Measurements from ENCODE around the gene ARPC1A. TPM values are rescaled to one million over a fixed set of nuclear protein-coding genes. Genes with fewer than 3 reads are reported as not detected.
"Not testable (repeated sequence)": the region's sequence is repeated elsewhere in the genome, so short reads cannot be mapped to it uniquely, and the experiment has no call there.

Gene ARPC1A
- total and polyA plus RNA-seq, 8 donors = 92.7 to 158 (median 107) TPM

DNA sequence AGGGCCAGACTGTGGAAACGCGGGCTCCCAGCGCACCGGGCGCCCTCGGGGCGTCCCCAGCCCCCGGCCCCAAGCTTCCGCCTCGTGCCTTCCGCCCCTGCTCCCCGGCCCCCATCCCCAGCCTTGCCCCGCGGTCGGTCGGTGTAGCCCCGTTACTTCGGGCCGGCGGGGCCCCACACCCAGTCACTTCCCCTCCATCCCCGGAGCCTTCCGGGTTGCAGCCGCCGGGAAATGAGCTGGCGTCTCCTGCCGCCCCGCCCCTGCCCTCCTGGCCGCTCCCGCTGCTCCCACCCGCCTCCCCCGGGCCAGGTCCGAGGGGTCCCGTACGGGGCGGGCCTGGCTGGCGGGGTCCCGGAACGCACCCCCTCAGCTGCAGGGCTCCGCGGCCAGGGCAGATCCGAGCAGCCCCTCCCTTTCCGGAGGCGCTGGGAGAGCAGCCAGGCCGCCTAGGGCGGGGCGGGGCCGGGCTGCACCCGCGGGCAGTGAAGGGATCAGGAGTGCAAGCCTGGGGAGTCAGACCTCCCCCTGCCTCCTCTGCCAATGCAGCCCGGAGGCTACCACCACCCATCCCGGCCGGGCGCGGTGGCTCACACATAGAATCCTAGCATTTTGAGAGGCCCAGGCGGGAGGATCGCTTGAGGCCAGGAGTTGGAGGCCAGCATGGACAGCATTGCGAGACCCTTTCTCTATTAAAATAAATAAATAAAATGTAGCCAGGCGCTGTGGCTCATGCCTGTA, 49.5 kb downstream of the ARPC1A start:
- TF ChIP-seq, protein P1, sequence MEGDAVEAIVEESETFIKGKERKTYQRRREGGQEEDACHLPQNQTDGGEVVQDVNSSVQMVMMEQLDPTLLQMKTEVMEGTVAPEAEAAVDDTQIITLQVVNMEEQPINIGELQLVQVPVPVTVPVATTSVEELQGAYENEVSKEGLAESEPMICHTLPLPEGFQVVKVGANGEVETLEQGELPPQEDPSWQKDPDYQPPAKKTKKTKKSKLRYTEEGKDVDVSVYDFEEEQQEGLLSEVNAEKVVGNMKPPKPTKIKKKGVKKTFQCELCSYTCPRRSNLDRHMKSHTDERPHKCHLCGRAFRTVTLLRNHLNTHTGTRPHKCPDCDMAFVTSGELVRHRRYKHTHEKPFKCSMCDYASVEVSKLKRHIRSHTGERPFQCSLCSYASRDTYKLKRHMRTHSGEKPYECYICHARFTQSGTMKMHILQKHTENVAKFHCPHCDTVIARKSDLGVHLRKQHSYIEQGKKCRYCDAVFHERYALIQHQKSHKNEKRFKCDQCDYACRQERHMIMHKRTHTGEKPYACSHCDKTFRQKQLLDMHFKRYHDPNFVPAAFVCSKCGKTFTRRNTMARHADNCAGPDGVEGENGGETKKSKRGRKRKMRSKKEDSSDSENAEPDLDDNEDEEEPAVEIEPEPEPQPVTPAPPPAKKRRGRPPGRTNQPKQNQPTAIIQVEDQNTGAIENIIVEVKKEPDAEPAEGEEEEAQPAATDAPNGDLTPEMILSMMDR (IDR thresholded peaks at IDR 0.05) = no peak
- ATAC-seq = peak; percentile 71
- Histone ChIP-seq H3K4me3 (peak overlapping the region; percentile 96 to 97), H3K27ac (peak overlapping the region; percentile 89 to 97), H3K9me3 (no peaks in the 10 kb centered on the region), H3K4me1 (peaks cover 37 to 72% of the 10 kb centered on the region in 2 donors), H3K27me3 (no peaks in the 10 kb centered on the region), H3K36me3 (peaks cover 0 to 24% of the 10 kb centered on the region in 2 donors)
- intact Hi-C loops (cut with DNase I) = no loop called here
- DNase-seq = peak; percentile 52 to 97 (median 72)

DNA sequence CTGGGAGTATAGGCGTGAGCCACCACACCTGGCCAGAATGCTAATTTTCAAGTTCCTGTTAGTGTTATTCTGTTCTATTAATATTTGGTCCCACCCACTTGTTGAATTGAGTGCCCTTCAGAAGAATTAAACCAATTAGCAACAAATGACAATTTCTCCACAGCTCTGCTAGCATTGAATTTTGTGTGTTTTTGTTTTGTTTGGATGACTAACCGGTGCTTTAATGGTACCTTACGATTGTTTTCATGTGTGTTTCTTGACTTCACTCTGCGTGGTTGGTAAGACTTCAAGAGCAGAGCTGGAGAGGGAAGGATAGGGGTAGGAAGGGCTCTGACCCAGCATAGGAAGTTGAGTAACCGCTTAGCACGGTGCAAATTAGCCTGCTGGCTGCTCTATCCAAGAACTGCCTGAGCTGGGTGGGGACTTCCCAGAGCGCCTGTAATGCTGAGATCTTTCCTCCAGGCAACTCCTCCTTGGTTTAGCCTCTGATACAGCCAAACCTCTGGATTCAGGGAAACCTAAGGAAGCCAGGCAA, 53.4 kb downstream of the ARPC1A start:
- intact Hi-C loops (cut with DNase I) = no loop called here
- H3K27ac ChIP-seq = peak overlapping the region; percentile 91 to 97
- TF ChIP-seq, protein P1 (IDR thresholded peaks at IDR 0.05) = peak in 1 of 2 donors; percentile 18
- H3K4me1 ChIP-seq = peaks cover 40 to 87% of the 10 kb centered on the region in 2 donors
- H3K36me3 ChIP-seq = peaks cover 0 to 50% of the 10 kb centered on the region in 2 donors
- H3K9me3 ChIP-seq = no peaks in the 10 kb centered on the region
- peak overlapping the region in 1 of 2 donors; percentile 47 for H3K4me3 ChIP-seq
- DNase-seq (peak in 1 of 4 donors; percentile 87), ATAC-seq (peak; percentile 76)
- H3K27me3 ChIP-seq = no peaks in the 10 kb centered on the region

DNA sequence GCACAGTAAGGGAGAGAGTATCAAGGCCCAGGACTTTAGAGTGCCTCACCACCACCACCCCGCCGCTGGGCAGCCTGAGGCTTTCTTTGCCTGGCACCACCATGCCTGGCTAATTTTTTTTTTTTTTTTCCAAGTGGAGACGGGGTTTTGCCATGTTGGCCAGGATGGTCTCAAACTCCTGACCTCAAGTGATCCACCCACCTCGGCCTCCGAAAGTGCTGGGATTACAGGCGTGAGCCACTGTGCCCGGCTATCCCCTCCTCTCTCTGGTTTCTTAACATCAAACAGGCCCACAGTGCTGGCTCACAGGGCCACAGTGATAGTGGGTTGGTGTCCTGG, 54.0 kb downstream of the ARPC1A start:
- H3K27me3 ChIP-seq = not testable (repeated sequence)

DNA sequence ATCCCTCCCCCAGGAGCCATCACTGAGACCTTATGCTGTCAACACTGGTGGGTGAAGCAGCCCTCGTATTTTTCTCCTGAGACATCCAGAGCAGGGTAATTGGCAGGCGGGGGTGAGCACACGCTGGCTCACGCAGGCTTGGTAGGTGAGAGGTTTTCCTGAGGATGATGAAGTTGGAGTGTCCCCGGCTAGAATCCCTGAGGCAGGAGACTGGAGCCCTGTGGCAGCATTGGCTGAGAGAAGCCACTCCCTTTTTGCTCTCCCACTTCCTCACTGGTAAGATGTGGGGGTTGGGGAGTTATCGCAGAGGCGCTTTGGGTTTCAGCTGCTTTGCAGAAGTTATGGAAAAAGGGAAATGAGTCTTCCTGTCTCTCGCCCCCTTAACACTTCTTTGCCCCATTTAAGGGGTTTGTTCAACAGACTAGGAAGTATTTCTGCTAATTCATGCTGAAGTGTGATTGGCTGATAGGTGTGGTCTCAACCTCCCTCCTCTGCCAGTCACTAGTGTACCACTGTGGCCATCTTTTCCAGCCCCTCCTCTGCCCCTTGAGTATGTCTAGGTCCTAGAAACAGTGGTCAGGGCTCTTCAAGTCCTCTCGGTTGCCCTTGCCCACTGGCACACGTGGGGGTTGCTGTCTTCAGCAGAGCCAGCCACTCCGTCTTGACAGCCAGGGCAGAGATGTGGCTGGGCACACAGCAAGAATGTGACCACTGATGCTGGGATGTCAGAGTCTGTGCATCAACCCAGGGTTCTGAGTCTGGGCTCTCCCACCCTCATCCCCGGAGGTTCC, 54.5 kb downstream of the ARPC1A start:
- Histone ChIP-seq H3K9me3 (no peaks in the 10 kb centered on the region), H3K27me3 (no peaks in the 10 kb centered on the region), H3K27ac (peak overlapping the region; percentile 91 to 97), H3K36me3 (peaks cover 0 to 51% of the 10 kb centered on the region in 2 donors), H3K4me3 (peak overlapping the region in 1 of 2 donors; percentile 47), H3K4me1 (peaks cover 40 to 96% of the 10 kb centered on the region in 2 donors)
- peak; percentile 43 for ATAC-seq
- DNase-seq = peak in 1 of 4 donors; percentile 76
- intact Hi-C loops (cut with DNase I) = no loop called here
- TF ChIP-seq, protein P1 (IDR thresholded peaks at IDR 0.05) = no peak

More for the DNA sequence above, 54.0 kb downstream of the ARPC1A start:
- Histone ChIP-seq H3K36me3 (peaks cover 0 to 50% of the 10 kb centered on the region in 2 donors), H3K4me3 (peak overlapping the region in 1 of 2 donors; percentile 47), H3K27ac (peak overlapping the region; percentile 91 to 97), H3K4me1 (peaks cover 40 to 93% of the 10 kb centered on the region in 2 donors)
- H3K9me3 ChIP-seq; ATAC-seq; DNase-seq; intact Hi-C loops (cut with DNase I): not testable (repeated sequence)

DNA sequence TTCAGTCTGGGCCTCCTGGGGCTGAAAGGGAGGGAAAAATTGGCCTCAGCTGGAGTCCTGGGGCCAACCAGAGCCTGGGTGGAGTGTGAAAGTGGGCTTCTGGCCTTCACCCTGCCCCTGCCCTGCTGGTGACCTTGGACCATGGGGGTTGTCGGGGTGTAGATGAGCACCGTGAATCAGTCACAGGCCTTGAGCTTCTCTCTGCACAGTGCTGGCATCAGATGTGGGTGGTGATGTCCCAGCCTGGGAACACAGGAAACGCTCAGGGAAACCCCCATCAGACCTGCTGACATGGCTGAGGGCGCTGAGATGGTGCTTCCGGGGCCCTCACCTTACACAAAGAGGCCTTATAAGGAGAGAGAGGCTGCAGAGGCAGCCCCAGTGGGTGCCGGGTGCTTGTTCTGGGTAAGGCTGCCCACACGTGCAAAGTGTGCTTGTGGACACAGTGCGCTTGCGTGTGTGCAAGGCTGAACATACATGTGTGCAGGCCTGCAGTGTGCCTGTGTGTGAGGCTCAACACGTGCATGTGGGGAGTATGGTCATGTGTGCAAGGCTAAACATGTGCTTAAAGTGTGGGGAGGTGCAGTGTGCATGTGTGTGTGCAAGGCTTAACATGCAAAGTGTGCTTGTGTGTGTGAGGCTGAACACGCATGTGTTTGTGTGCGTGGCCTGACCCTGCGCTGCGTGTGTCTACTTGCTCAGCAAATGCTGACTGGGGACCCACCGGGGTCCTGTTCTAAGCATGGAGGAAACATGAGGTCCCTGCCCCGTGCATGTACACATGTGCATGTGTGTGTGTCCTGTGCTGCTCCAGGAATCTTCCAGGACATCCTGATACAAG, 55.3 kb downstream of the ARPC1A start:
- peaks cover 0 to 59% of the 10 kb centered on the region in 2 donors for H3K36me3 ChIP-seq
- TF ChIP-seq, protein P1 (IDR thresholded peaks at IDR 0.05) = no peak
- DNase-seq = no peak
- H3K27me3 ChIP-seq = no peaks in the 10 kb centered on the region
- peak overlapping the region in 1 of 2 donors; percentile 47 for H3K4me3 ChIP-seq
- no peak for ATAC-seq
- no peaks in the 10 kb centered on the region for H3K9me3 ChIP-seq
- peaks cover 38 to 96% of the 10 kb centered on the region in 2 donors for H3K4me1 ChIP-seq
- H3K27ac ChIP-seq = peak overlapping the region; percentile 91 to 97
- intact Hi-C loops (cut with DNase I) = no loop called here
